Skin epidermis (tissue), 12 donors: ENCODE results near the gene TTN.

Source experiments
- H3K27ac ChIP-seq, 21 experiments: fragments of 200-600 bp; sonication (generic) in 11 of 21; one replicate each; pipeline ENCODE4 v1.5.0; 2020; ENCODE audit warnings: mild to moderate bottlenecking in 3 of 21, inconsistent platforms in 2 of 21, moderate library complexity in 2 of 21
- H3K4me3 ChIP-seq, 7 experiments: fragments of 200-600 bp; sonication (generic) in 2 of 7; one replicate each; pipeline ENCODE4 v1.5.0; 2020; ENCODE audit warnings: inconsistent platforms in 2 of 7, mild to moderate bottlenecking in 2 of 7, moderate library complexity in 1 of 7

The TTN gene

GRCh38 chr2:178761759-178762371, 45.4 kb downstream of the TTN start:
- H3K4me3 ChIP-seq, result no peak overlapping the region

GRCh38 chr2:178756843-178757242, 50.4 kb downstream of the TTN start:
- no peak overlapping the region for H3K27ac ChIP-seq
- no peak overlapping the region for H3K4me3 ChIP-seq

More at GRCh38 chr2:178761759-178762371, 45.4 kb downstream of the TTN start:
- no peak overlapping the region for H3K27ac ChIP-seq

- no peak overlapping the region for H3K27ac ChIP-seq
Observed at GRCh38 chr2:178756343-178756742, 50.9 kb downstream of the TTN start.

GRCh38 chr2:178747767-178748166, 59.5 kb downstream of the TTN start:
- Histone ChIP-seq H3K4me3 (no peak overlapping the region), H3K27ac (no peak overlapping the region)

More at GRCh38 chr2:178756343-178756742, 50.9 kb downstream of the TTN start:
- H3K4me3 ChIP-seq, result no peak overlapping the region

GRCh38 chr2:178734518-178734917, 72.7 kb downstream of the TTN start:
- no peak overlapping the region for H3K4me3 ChIP-seq
- H3K27ac ChIP-seq, result no peak overlapping the region

GRCh38 chr2:178733975-178734374, 73.2 kb downstream of the TTN start:
- H3K27ac ChIP-seq, result no peak overlapping the region

DNA sequence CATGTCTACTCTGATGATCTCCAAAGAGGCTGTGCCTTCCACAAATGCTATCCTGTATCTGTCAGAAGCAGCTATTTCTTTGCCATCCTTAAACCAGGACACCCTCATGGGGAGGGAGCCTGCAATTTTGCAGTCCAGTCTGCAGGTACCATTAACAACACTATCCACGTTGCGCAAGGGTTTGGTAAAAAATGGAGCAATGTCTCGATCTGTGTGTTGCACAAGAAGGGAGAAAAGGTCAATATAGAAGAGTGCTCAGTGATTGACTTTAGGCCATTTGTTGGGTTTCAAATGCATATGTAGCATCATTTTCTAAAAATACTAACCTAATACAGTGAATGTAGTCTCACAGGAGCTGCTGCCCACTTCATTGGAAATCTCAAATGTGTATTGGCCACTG, 74.3 kb downstream of the TTN start:
- Histone ChIP-seq H3K4me3 (no peak overlapping the region), H3K27ac (no peak overlapping the region)

More at GRCh38 chr2:178733975-178734374, 73.2 kb downstream of the TTN start:
- H3K4me3 ChIP-seq, result no peak overlapping the region

DNA sequence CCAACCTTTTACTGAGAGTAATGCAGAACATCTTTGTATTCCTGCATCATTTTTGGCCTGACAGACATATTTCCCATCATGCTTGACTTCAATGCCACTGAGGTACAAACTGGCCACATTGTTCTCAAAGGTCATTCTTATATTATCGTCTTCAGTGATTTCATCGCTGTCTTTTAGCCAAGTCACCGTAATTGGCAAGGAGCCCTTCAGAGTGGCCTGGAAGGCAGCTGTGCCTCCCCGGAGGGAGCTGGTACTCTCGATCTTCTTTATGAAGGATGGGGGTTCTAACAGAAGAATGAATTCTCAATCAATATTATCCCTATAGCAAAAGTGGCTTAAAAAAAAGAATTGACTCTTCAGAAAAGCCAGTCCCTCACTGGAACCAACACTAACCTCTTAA, 75.9 kb downstream of the TTN start:
- Histone ChIP-seq H3K27ac (no peak overlapping the region), H3K4me3 (no peak overlapping the region)

- H3K27ac ChIP-seq, result no peak overlapping the region
- H3K4me3 ChIP-seq, result no peak overlapping the region
Observed at GRCh38 chr2:178730049-178730448, 77.2 kb downstream of the TTN start.

- Histone ChIP-seq H3K4me3 (no peak overlapping the region), H3K27ac (no peak overlapping the region)
Observed at GRCh38 chr2:178723786-178724346, 83.4 kb downstream of the TTN start.

DNA sequence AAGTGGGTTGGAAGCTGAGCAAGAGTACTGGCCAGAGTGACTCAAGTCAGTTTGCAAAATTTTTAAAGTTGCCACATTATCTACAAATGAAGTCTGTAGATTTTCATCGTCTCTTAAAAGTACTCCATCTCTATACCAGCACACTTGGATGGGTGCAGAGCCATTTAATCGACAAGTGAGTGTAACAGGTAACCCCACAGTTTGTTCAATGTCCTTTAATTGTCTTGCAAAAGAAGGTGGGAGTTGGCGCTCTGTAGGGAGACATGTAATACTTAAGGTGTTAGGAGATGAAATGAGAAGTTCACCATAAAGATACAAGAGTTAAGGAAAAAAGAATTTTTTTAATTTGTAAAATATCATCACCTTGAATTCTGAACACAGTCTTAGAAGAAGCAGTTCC, 84.9 kb downstream of the TTN start:
- Histone ChIP-seq H3K4me3 (no peak overlapping the region), H3K27ac (no peak overlapping the region)

- Histone ChIP-seq H3K4me3 (no peak overlapping the region), H3K27ac (no peak overlapping the region)
Observed at GRCh38 chr2:178718988-178719387, 88.2 kb downstream of the TTN start.

DNA sequence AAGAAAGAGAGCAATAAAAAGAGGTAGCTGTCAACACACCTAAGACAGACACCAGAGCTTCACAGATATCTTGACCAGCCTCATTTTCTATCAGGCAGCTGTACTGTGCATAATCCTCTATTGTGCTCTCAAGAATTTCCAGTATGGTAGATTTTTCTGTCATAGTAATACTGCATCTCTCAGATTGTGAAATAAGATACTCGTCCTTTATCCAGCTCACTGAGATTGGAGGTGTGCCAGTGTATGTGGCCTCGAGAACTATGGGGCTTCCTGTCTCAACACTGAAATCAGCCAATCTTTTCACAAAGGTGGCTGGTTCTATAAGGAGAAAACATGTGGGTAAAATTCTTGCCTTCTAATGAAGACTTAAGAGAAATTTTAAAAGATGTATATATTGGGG, 88.9 kb downstream of the TTN start:
- H3K27ac ChIP-seq, result no peak overlapping the region

DNA sequence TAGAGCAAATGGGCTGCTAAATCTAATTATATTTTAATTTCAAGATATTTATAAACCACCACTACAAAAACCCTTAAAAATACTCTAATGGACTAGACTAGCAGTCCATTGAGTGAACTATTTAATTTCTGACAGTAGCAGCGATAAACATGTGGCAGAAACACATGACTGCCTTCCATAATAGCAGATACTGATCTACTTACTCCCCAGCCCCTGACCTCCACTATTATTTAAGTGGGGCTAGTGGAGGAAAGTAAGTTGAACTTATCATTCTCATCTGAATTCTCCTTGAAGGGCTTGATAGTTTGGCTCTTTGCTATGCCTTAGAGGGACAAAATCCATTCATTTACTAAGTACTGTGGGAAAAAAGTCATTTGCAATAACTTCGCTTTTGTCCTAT, 90.8 kb downstream of the TTN start:
- H3K4me3 ChIP-seq, result no peak overlapping the region
- H3K27ac ChIP-seq, result no peak overlapping the region

More for the DNA sequence above, 88.9 kb downstream of the TTN start:
- H3K4me3 ChIP-seq, result no peak overlapping the region

GRCh38 chr2:178715366-178715765, 91.9 kb downstream of the TTN start:
- Histone ChIP-seq H3K27ac (no peak overlapping the region), H3K4me3 (no peak overlapping the region)

DNA sequence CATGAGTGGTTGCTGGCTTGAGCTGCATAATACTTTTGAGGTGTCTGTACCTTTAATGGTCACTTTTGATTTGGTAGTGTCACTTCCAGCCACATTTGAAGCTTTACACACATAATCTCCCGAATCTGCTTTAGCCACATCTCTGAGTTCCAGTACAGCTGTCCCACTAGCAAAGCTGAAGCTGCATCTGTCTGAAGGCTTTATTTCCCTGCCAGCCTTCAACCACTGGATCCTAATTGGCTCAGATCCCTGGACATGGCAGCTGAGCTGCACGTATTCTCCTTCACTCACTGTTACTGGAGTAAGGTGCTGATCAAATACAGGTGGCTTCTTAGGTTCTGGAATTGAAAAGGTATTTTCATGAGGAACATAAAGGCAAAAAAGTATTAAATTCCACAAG, 99.7 kb downstream of the TTN start:
- no peak overlapping the region for H3K4me3 ChIP-seq
- H3K27ac ChIP-seq, result no peak overlapping the region

- no peak overlapping the region for H3K4me3 ChIP-seq
Observed at GRCh38 chr2:178704876-178705275, 102.3 kb downstream of the TTN start.

DNA sequence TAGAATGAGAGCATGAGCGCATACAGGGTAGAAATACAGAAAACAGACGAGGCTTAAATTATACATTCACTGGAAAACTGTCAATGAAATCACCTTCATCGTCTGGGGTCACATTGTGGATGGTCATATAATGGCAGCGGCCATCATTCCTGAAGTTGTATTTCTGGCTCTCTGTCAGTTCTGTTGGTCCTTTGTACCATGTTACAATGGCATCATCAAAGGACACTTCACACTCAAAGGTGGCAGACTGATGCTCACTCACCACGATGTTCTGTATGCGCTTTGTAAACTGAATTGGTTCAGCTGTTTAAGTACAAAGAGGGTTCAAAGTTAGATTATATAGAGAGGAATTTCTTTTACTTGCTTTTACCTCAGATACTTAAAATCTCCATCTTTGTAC, 104.9 kb downstream of the TTN start:
- H3K27ac ChIP-seq, result no peak overlapping the region
- no peak overlapping the region for H3K4me3 ChIP-seq

More at GRCh38 chr2:178704876-178705275, 102.3 kb downstream of the TTN start:
- no peak overlapping the region for H3K27ac ChIP-seq

DNA sequence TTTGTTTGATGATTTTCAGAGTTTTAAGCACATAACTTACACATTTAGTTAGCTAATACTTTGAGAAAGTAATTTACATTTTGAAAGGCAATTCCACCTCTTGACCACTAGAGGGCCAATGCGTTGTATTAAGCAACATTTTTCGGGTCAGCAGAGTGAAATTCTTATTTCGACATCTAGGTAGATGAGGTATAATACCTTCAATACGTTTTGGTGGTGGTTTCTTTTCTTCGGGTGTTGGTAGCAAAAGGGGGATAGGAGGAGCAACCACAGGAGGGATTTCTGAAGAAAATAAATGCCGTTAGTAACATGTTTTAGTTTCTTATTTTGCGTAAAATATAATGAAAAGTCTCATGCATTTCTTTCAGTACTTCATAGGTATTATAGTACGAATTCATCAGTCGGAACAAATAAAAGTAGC, 106.3 kb downstream of the TTN start:
- H3K4me3 ChIP-seq, result no peak overlapping the region
- no peak overlapping the region for H3K27ac ChIP-seq

DNA sequence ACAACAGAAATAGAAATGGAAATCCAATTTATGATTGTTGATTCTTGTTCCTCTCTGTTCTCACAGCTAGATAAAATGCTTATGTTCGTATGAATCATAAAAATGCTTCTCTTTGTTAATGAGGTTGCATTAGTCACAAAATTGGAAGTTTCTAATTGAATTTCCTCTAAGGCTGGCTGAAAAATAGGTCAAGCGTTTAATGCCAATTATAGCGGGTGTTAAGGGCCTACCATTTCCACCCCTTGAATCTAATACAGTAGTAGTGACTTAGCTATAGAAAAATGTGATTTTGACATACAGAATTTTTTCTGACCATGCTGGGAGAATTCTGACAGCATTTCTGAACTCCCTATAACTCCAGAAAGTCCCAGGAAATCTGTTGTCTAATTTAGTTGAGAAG, 107.1 kb downstream of the TTN start:
- H3K27ac ChIP-seq, result no peak overlapping the region

GRCh38 chr2:178692845-178693244, 114.4 kb downstream of the TTN start:
- Histone ChIP-seq H3K4me3 (no peak overlapping the region), H3K27ac (no peak overlapping the region)

More for the DNA sequence above, 107.1 kb downstream of the TTN start:
- H3K4me3 ChIP-seq, result no peak overlapping the region

GRCh38 chr2:178689808-178690207, 117.4 kb downstream of the TTN start:
- no peak overlapping the region for H3K4me3 ChIP-seq
- no peak overlapping the region for H3K27ac ChIP-seq
